Nephron progenitor cell (in vitro differentiated cells): Measurements from ENCODE around the gene SH3YL1.

Experiments
- DNase-seq: peaks from one replicate; pipeline ENCODE4 v3.0.0; 2021
- H3K27ac Mint-ChIP-seq: 2 replicates; pipeline ENCODE4 v1.8.0; 2021; ENCODE audit warnings: mild to moderate bottlenecking, moderate library complexity, mixed read lengths
- H3K27me3 Mint-ChIP-seq: 2 replicates; pipeline ENCODE4 v1.8.0; 2021; ENCODE audit warnings: mild to moderate bottlenecking, low read depth, mixed read lengths; ENCODE audit not compliant: poor library complexity
- H3K36me3 Mint-ChIP-seq: 2 replicates; pipeline ENCODE4 v1.8.0; 2021; ENCODE audit warnings: low read depth, mixed read lengths
- H3K4me1 Mint-ChIP-seq: 2 replicates; pipeline ENCODE4 v1.8.0; 2021; ENCODE audit warnings: mixed read lengths
- H3K4me3 Mint-ChIP-seq: 2 replicates; pipeline ENCODE4 v1.8.0; 2021; ENCODE audit warnings: mild to moderate bottlenecking, moderate library complexity, mixed read lengths
- H3K9me3 Mint-ChIP-seq: 2 replicates; pipeline ENCODE4 v1.8.0; 2021; ENCODE audit warnings: mild to moderate bottlenecking, moderate library complexity, mixed read lengths
- TF ChIP-seq, protein P1 (sequence below): fragments of 200-600 bp; sonication (generic); IDR thresholded peaks from 2 replicates; pipeline ENCODE4 v1.5.0; 2021; ENCODE audit warnings: antibody characterized with exemption

The SH3YL1 gene

DNA sequence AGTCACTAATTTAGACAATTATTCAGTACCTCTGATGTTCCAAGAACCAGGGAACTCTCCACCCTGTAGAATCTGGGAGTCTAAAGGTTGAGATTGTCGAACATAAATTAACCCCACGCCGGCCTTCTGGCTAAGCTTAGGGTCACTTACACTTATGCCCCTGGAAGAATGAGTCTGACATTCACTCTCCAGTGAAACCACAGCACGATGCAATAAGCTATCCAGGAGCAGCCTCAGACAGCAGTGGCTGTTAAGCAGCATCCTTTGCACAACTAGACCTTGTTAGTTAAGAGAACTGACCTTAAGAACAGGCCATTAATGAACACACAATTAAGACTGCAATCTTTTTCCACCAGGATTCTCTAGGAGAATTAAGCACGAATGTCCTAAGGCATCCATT lies 25.0 kb downstream of the SH3YL1 start:
- Mint-ChIP-seq H3K27ac (peak overlapping the region; percentile 9), H3K36me3 (peaks cover 45% of the 10 kb centered on the region), H3K9me3 (peaks cover 10% of the 10 kb centered on the region), H3K4me3 (no peak overlapping the region), H3K4me1 (peaks cover 13% of the 10 kb centered on the region), H3K27me3 (no peaks in the 10 kb centered on the region)
- TF ChIP-seq, protein P1, sequence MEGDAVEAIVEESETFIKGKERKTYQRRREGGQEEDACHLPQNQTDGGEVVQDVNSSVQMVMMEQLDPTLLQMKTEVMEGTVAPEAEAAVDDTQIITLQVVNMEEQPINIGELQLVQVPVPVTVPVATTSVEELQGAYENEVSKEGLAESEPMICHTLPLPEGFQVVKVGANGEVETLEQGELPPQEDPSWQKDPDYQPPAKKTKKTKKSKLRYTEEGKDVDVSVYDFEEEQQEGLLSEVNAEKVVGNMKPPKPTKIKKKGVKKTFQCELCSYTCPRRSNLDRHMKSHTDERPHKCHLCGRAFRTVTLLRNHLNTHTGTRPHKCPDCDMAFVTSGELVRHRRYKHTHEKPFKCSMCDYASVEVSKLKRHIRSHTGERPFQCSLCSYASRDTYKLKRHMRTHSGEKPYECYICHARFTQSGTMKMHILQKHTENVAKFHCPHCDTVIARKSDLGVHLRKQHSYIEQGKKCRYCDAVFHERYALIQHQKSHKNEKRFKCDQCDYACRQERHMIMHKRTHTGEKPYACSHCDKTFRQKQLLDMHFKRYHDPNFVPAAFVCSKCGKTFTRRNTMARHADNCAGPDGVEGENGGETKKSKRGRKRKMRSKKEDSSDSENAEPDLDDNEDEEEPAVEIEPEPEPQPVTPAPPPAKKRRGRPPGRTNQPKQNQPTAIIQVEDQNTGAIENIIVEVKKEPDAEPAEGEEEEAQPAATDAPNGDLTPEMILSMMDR: no peak
- no peak for DNase-seq

DNA sequence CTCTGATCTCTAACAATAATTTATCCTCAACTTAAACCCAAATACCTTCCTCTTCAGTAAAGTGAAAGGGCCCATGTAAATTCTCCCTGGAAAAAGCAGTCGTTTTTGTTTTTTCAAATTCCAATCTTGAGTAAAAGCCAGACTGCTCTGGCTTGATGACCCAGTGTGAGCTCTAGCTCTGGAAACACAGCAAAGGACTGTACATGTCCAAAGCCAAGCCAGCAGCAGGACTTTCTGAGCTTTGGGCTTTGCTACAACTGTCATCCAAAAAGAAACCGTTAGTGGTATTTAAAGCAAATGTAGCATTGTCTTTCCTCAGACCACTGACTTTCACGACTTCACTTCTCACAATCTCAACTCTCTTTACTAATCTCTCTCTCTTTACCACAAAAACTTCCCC lies 25.4 kb downstream of the SH3YL1 start:
- H3K27me3 Mint-ChIP-seq: no peaks in the 10 kb centered on the region
- H3K9me3 Mint-ChIP-seq: peaks cover 10% of the 10 kb centered on the region
- H3K4me3 Mint-ChIP-seq: no peak overlapping the region
- H3K27ac Mint-ChIP-seq: peak overlapping the region; percentile 49
- H3K36me3 Mint-ChIP-seq: peaks cover 45% of the 10 kb centered on the region
- TF ChIP-seq, protein P1: no peak
- H3K4me1 Mint-ChIP-seq: peaks cover 13% of the 10 kb centered on the region
- DNase-seq: no peak

DNA sequence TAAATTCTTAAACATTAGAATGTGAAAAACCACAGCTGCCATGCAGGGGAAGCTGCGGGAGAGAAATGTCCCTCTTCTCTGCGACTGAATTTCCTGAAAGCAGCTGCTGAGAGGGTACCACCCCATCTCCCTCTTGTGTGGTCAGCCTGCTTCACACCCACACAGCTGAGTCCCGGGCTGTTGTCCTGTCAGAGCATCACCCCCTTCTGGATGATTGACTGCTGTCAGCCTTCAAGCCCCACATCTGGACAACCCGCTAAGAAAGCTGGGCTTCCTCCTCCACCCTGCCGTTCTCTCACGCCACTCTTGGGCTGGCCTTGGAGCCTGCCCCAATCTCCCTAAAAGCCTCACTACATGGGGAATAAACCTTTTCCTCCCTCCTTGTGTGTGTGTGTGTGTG lies 26.0 kb downstream of the SH3YL1 start:
- Mint-ChIP-seq H3K36me3 (peaks cover 43% of the 10 kb centered on the region), H3K27ac (peak overlapping the region; percentile 49), H3K9me3 (peaks cover 10% of the 10 kb centered on the region), H3K27me3 (no peaks in the 10 kb centered on the region), H3K4me3 (no peak overlapping the region), H3K4me1 (peaks cover 13% of the 10 kb centered on the region)
- DNase-seq: no peak
- TF ChIP-seq, protein P1: no peak

DNA sequence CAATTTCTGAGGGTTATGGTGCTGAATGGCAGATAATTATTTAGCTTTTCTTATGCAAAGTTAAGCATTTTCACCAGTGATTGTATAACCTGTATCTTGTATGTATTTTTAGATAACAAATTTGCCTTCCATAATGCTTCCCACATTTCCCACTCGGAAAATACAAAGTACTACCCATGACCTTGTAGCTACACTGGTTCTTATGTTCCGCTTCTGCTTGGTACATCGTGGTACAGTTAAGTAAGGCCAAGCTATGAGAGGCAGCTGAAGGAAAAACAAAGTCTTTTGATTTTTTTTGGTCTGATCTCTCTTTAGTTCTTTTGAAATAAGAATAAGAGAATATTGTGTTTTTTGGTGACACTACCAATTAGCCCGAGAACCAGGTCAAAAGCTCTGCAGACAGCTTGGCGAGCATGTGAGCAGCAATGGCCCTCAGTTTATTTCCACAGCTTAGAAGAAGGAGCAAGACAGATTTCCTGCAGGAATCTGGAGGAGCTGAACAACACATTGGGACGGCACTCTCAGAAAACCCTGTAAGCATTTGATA lies 26.8 kb downstream of the SH3YL1 start:
- Mint-ChIP-seq H3K36me3 (peaks cover 35% of the 10 kb centered on the region), H3K27ac (no peak overlapping the region), H3K4me3 (no peak overlapping the region), H3K9me3 (peaks cover 10% of the 10 kb centered on the region), H3K27me3 (no peaks in the 10 kb centered on the region), H3K4me1 (peaks cover 13% of the 10 kb centered on the region)
- TF ChIP-seq, protein P1: no peak
- DNase-seq: no peak

DNA sequence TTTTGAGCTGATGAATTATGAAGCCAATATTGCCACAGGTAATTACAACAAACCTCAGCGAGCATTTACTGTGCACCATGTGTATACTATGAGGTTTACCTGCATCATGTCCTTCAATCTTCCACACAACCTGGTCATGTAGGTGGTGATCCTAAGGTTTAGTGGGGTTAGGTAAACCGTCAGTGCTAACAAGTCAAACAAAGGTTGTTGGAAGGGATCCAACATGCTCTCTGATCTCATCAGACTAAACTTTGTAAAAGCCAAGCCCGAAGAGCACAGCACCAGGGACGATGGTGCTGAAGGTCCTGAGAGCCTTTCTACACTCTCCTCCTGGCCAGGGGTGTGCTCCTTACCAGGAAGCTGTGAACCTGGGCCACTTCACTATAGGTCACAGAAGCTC lies 29.4 kb downstream of the SH3YL1 start:
- no peaks in the 10 kb centered on the region for H3K27me3 Mint-ChIP-seq
- TF ChIP-seq, protein P1: no peak
- H3K4me3 Mint-ChIP-seq: no peak overlapping the region
- DNase-seq: no peak
- peaks cover 14% of the 10 kb centered on the region for H3K36me3 Mint-ChIP-seq
- H3K9me3 Mint-ChIP-seq: no peaks in the 10 kb centered on the region
- no peak overlapping the region for H3K27ac Mint-ChIP-seq
- peaks cover 13% of the 10 kb centered on the region for H3K4me1 Mint-ChIP-seq

DNA sequence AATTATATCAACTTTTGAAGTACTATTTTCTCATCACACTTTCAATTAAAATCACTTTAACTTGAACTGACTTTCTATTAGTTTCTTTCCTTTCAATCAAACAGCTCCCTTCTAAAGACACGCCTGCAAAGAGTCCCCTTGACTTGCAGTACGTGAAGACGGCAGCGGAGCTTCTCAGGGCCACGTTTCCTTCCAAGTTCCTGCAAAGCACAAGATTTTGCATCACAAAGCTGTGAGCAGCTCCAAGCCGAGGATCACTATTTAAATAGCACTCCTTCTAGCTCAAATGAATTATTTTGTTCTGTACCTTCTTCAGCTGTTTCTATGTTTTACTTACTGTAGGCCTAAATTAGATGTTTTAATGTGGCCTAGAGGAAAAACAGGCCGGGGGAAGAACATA lies 30.8 kb downstream of the SH3YL1 start:
- Mint-ChIP-seq H3K27ac (peak overlapping the region; percentile 79), H3K4me3 (no peak overlapping the region), H3K4me1 (peaks cover 2% of the 10 kb centered on the region), H3K9me3 (no peaks in the 10 kb centered on the region), H3K27me3 (no peaks in the 10 kb centered on the region), H3K36me3 (peaks cover 23% of the 10 kb centered on the region)
- TF ChIP-seq, protein P1: no peak
- no peak for DNase-seq
